ENCODE data around the gene CHST3. TPM values are rescaled to one million over a fixed set of nuclear protein-coding genes. Genes with fewer than 3 reads are reported as not detected.

The CHST3 gene
- total and polyA plus RNA-seq, 10 of the 15 experiments (the other 5 are each of a cell fraction or from before 2014, with no cell fraction given), result 0.03 to 0.50 (median 0.05) TPM; not detected in 2

GRCh38 chr10:71938211-71938610, 26.0 kb upstream of the CHST3 start (continued):
- no peak for TF ChIP-seq TAF1 (IDR thresholded peaks at IDR 0.05; ENCODE audit: borderline replicate concordance, low read depth, low read length)

GRCh38 chr10:71939304-71939703, 24.9 kb upstream of the CHST3 start:
- TF ChIP-seq RUNX3 (IDR thresholded peaks at IDR 0.05; ENCODE audit: low read length) (0 out of 2 replicates have a peak, but pooled peaks have one; percentile 18), NR2F1 (conservative IDR thresholded peaks at IDR 0.05) (peak; percentile 56; the same call in 1 of the 2 replicates), SRF (IDR thresholded peaks at IDR 0.05; ENCODE audit: low read depth in 2 of 2, low read length in 2 of 2) (no peak), NR2C1 (IDR thresholded peaks at IDR 0.05) (no peak), NFYB (IDR thresholded peaks at IDR 0.05; ENCODE audit: insufficient read depth, low read depth, low read length) (no peak), TAF1 (IDR thresholded peaks at IDR 0.05; ENCODE audit: borderline replicate concordance, low read depth, low read length) (no peak), MLLT1 (IDR thresholded peaks at IDR 0.05) (no peak), BRCA1 (IDR thresholded peaks at IDR 0.05; ENCODE audit: low read depth, low read length) (no peak), SPI1 (IDR thresholded peaks at IDR 0.05; ENCODE audit: borderline replicate concordance, insufficient read depth, low read depth, low read length) (peak; percentile 78), LARP7 (IDR thresholded peaks at IDR 0.05) (no peak), ZNF687 (IDR thresholded peaks at IDR 0.05) (no peak), KLF5 (IDR thresholded peaks at IDR 0.05; ENCODE audit: partially characterized antibody) (no peak)
- in situ Hi-C loops (cut with MboI) (no loop called here), intact Hi-C loops (cut with micrococcal nuclease; ENCODE audit: unreplicated experiment) (no loop called here)
- Histone ChIP-seq H4K20me1 (ENCODE audit: control insufficient read depth, insufficient read depth) (no peaks in the 10 kb centered on the region), H3K27ac (ENCODE audit: control insufficient read depth, insufficient read depth) (no peak overlapping the region), H3K9ac (ENCODE audit: control insufficient read depth, insufficient read depth, low read length) (no peak overlapping the region), H2AFZ (ENCODE audit: control insufficient read depth, low read depth, low read length) (no peak overlapping the region), H3K4me1 (ENCODE audit: control insufficient read depth, insufficient read depth, low read length) (peaks cover 19% of the 10 kb centered on the region), H3K79me2 (ENCODE audit: control insufficient read depth, insufficient read depth, low read length) (no peaks in the 10 kb centered on the region), H3K27me3 (replicated peaks in 1 of 2; ENCODE audit: control insufficient read depth in 2 of 2, insufficient read depth in 2 of 2, low read length in 1 of 2) (no peaks in the 10 kb centered on the region), H3K9me3 (replicated peaks; ENCODE audit: control insufficient read depth, insufficient read depth, low read length) (peaks cover 15% of the 10 kb centered on the region), H3K4me2 (ENCODE audit: control insufficient read depth, insufficient read depth) (no peak overlapping the region), H3K4me3 (no peak overlapping the region), H3K36me3 (ENCODE audit: control insufficient read depth in 2 of 2, insufficient read depth in 2 of 2, low read length in 1 of 2) (no peaks in the 10 kb centered on the region)
- CTCF ChIA-PET, result interaction anchor here (1.2 to 1.6 kb wide), 2 partner anchors 17 to 110 kb away, joined by 4 to 6 read pairs; no protein-coding TSS in a partner anchor
- no peak for FAIRE-seq
- POLR2A ChIA-PET, result interaction anchor here (0.5 to 0.6 kb wide), 2 partner anchors 97 to 801 kb away, joined by 3 to 5 read pairs; no protein-coding TSS in a partner anchor
- SMC1A ChIA-PET (ENCODE audit: uncharacterized antibody, unreplicated experiment), result interaction anchor here (0.7 to 2.1 kb wide), 3 partner anchors 17 to 110 kb away, joined by 3 to 8 read pairs (median 5); no protein-coding TSS in a partner anchor
- DNase-seq (ENCODE audit: low read depth, low spot score), result no peak
- 58% methylated on average over 4 of the region's 4 CpGs for WGBS (ENCODE audit: insufficient coverage, insufficient replicate concordance, low lambda C conversion rate, missing lambda C conversion rate)
- ATAC-seq, result peak; percentile 76
- BruUV-seq (replicated peaks), result no TSS peak
- RAD21 ChIA-PET (ENCODE audit: unreplicated experiment), result no interaction called here

Measured in GM12878 (cell line).